Bronchus fibroblast of lung (primary cell): ENCODE results near the gene RNF186. TPM values are rescaled to one million over a fixed set of nuclear protein-coding genes. Genes with fewer than 3 reads are reported as not detected.

Source experiments
- total RNA-seq: library from RNA; depleted of rRNA; stranded (reverse); fragments of >200 nt; gene quantifications from 2 replicates; pipeline ENCODE4 v1.2.3, GENCODE V29; 2015

The RNF186 gene, protein sequence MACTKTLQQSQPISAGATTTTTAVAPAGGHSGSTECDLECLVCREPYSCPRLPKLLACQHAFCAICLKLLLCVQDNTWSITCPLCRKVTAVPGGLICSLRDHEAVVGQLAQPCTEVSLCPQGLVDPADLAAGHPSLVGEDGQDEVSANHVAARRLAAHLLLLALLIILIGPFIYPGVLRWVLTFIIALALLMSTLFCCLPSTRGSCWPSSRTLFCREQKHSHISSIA
- total RNA-seq, result not detected in 2 replicates

DNA sequence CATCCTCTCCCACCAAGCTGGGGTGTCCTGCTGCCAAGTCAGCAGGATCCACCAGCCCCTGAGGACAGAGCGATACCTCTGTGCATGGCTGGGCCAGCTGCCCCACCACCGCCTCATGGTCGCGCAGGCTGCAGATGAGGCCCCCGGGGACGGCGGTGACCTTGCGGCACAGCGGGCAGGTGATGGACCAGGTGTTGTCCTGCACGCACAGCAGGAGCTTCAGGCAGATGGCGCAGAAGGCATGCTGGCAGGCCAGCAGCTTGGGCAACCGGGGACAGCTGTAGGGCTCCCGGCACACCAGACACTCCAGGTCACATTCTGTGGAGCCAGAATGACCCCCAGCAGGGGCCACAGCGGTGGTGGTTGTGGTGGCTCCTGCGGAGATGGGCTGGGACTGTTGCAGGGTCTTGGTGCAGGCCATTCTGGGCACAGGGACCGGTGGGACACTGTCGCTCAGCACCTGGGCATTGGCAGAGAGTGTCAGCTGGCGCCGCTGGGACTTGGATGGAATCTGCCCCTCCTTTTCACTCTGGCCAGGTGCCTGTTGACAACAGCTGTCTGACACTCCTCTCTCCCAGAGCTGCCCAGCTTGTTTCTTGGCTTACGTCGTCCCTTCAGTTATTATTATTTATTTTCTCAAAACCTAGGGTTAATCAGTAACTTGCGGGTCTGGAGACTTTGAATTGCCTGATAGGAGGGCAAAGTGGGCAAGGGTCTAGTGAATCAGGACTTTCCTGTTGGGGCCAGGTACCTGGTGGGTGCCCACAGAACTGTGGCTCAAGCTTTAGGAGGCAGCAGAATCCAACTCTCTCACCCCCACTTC is at the start of gene RNF186:
RNF186 (minus strand) TSS at position 603 of the 823 bp plus-strand sequence; CDS start at position 421, 182 bp downstream.

DNA sequence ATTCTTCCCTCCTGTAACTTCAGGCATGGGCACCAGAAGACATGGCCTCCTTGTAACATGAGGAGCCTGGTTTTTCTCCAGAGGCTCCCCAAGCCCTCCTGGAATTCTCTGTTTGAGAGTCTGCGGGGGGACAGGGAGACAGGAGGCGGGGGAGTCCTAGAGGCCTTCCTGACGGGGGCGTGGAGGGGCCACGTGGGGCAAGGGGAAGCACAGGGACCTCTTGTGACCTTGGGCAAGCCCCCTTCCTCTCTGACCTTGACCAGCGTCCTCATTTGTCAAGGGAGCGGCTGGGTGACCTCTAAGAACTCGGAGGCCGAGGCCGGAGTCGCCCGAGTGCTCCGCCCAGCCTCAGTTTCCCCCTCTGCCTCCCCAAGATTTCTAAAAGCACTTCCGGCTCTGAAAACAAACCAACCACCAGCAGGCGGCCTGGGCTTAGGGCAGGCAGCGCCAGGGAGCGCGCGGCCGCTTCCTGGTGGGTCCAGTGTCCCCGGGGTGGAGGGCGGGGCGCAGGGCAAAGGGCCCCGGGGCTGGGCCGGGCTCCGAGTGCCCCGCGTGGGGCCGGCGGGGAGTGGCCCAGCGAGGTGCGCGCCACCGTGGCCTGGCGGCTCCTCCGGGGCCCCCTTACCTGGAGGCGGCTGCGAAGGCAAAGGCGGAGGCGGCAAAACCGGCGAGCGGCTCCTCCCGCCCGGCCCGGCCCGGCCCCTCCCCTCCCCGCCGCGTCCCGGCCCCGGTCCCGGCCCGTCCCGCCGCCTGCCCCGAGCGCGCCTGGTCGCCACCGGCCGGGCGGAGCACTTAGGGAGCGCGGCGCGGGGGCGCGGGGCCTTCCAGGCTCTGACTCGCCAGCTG is 15.6 kb downstream of the RNF186 start, which contains the start of gene TMCO4:
TMCO4 (minus strand) TSS at position 687 of the 846 bp plus-strand sequence. CDS start 19,158 bp downstream, outside the sequence.

Other genes with a start within 250 kb of the RNF186 start
- 41.6 and 42.5 TPM in 2 replicates for gene NBL1, start 171.0 kb downstream of the RNF186 start, total RNA-seq
- not detected in 2 replicates for gene HTR6, start 150.4 kb downstream of the RNF186 start, total RNA-seq
- 12.9 and 13.8 TPM in 2 replicates for gene TMCO4, start 15.4 kb downstream of the RNF186 start, total RNA-seq
- 1.3 and 1.6 TPM in 2 replicates for gene OTUD3, start 67.1 kb upstream of the RNF186 start, total RNA-seq
- not detected in 2 replicates for gene PLA2G2E, start 108.3 kb upstream of the RNF186 start, total RNA-seq
- gene PLA2G2A, start 164.3 kb upstream of the RNF186 start, total RNA-seq, result not detected in 2 replicates